Tibial nerve (tissue), 4 donors: ENCODE results near the gene RAB35. TPM values are rescaled to one million over a fixed set of nuclear protein-coding genes. Genes with fewer than 3 reads are reported as not detected.

Source experiments
- DNase-seq, 2 donors: peaks; one replicate each; pipeline ENCODE4 v3.0.0-alpha.2; 2019; ENCODE audit warnings: low spot score in 2 of 2
- H3K27ac ChIP-seq, 4 donors: fragments of 200-600 bp; sonication (generic) in 3 of 4; one replicate each; pipeline ENCODE4 v1.5.1; 2017 to 2019; ENCODE audit warnings: mild to moderate bottlenecking in 1 of 4
- H3K27me3 ChIP-seq, 2 donors: fragments of 200-600 bp; sonication (generic) in 1 of 2; one replicate each; pipeline versions ENCODE4 v1.5.1 to v1.6.0; 2017 to 2019
- H3K36me3 ChIP-seq, 3 donors: fragments of 200-600 bp; sonication (generic); one replicate each; pipeline ENCODE4 v1.5.1; 2018 to 2019
- H3K4me1 ChIP-seq, 4 donors: fragments of 200-600 bp; sonication (generic) in 3 of 4; one replicate each; pipeline ENCODE4 v1.5.1; 2017 to 2019
- H3K4me3 ChIP-seq, 4 donors: fragments of 200-600 bp; sonication (generic) in 3 of 4; one replicate each; pipeline ENCODE4 v1.5.1; 2017 to 2019; ENCODE audit warnings: mild to moderate bottlenecking in 1 of 4, moderate library complexity in 1 of 4
- H3K9me3 ChIP-seq, 4 donors: fragments of 200-600 bp; sonication (generic) in 3 of 4; one replicate each; pipeline ENCODE4 v1.5.1; 2017 to 2019
- CTCF ChIP-seq, 5 experiments: fragments of 200-600 bp in 3 of 5; fragments of 450-650 bp in 2 of 5; sonication (generic) in 3 of 5; IDR thresholded peaks; one replicate each; pipeline ENCODE4 v1.5.1; 2016 to 2019; ENCODE audit warnings: antibody characterized with exemption in 5 of 5, mild to moderate bottlenecking in 3 of 5, moderate library complexity in 2 of 5
- EP300 ChIP-seq, 2 donors: sonication (generic); formaldehyde crosslinking; IDR thresholded peaks; one replicate each; pipeline ENCODE4 v1.6.1; 2017; ENCODE audit warnings: antibody characterized with exemption in 2 of 2, mild to moderate bottlenecking in 1 of 2
- POLR2A ChIP-seq, 2 donors: fragments of 450-650 bp; IDR thresholded peaks; one replicate each; pipeline ENCODE4 v1.6.1; 2017; ENCODE audit warnings: antibody characterized with exemption in 2 of 2, mild to moderate bottlenecking in 2 of 2, moderate library complexity in 2 of 2
- WGBS, 2 donors: methylation state at CpG; one replicate each; pipeline ENCODE4 v1.1.5; 2018; 5-methylcytosine and 5-hydroxymethylcytosine counted together
- total RNA-seq, 4 donors: library from RNA; depleted of rRNA; stranded (reverse); fragments of >200 nt; gene quantifications; one replicate each; pipeline ENCODE4 v1.1.0, GENCODE V29; 2016

The RAB35 gene
- total RNA-seq, 4 donors from 2014 or later = 22.8 to 30.8 (median 26.2) TPM

GRCh38 chr12:120089796-120090195, 26.8 kb downstream of the RAB35 start:
- no peak for DNase-seq
- Histone ChIP-seq H3K27ac (no peak overlapping the region), H3K36me3 (peaks cover 0 to 24% (median 0%) of the 10 kb centered on the region in 3 donors), H3K4me1 (peaks cover 0 to 24% (median 2%) of the 10 kb centered on the region in 4 donors), H3K27me3 (no peaks in the 10 kb centered on the region), H3K9me3 (no peaks in the 10 kb centered on the region), H3K4me3 (no peak overlapping the region)
- TF ChIP-seq CTCF (IDR thresholded peaks at IDR 0.05) = no peak
- 87 to 91% methylated on average over 2 of the region's 2 CpGs for WGBS, 2 donors

- WGBS, 2 donors = 26 to 35% methylated on average over 8 of the region's 8 CpGs
These were observed 27.4 kb downstream of the RAB35 start for GRCh38 chr12:120089105-120089504.

GRCh38 chr12:120086801-120087621, 29.5 kb downstream of the RAB35 start:
- DNase-seq = peak; percentile 97 to 98
- Histone ChIP-seq H3K4me1 (peaks cover 0 to 13% (median 2%) of the 10 kb centered on the region in 4 donors), H3K9me3 (no peaks in the 10 kb centered on the region), H3K27ac (peak overlapping the region in 3 of 4 donors; percentile 31 to 82 (median 56)), H3K27me3 (no peaks in the 10 kb centered on the region), H3K4me3 (peak overlapping the region; percentile 19 to 50 (median 32)), H3K36me3 (peaks cover 0 to under 1% (median 0%) of the 10 kb centered on the region in 3 donors)
- 0% methylated on average over 13 to 23 of the region's 55 CpGs for WGBS, 2 donors
- TF ChIP-seq CTCF (IDR thresholded peaks at IDR 0.05) (peak; percentile 97 to 99 (median 99)), EP300 (IDR thresholded peaks at IDR 0.05) (peak; percentile 88 to 98), POLR2A (IDR thresholded peaks at IDR 0.05) (peak in 1 of 2 donors; percentile 39)

More at GRCh38 chr12:120089105-120089504, 27.4 kb downstream of the RAB35 start:
- DNase-seq = no peak
- no peak overlapping the region for H3K4me3 ChIP-seq
- H3K4me1 ChIP-seq = peaks cover 0 to 24% (median 2%) of the 10 kb centered on the region in 4 donors
- no peak overlapping the region for H3K27ac ChIP-seq
- H3K36me3 ChIP-seq = peaks cover 0 to 19% (median 0%) of the 10 kb centered on the region in 3 donors
- no peaks in the 10 kb centered on the region for H3K9me3 ChIP-seq
- TF ChIP-seq EP300 (IDR thresholded peaks at IDR 0.05) (no peak), CTCF (IDR thresholded peaks at IDR 0.05) (no peak), POLR2A (IDR thresholded peaks at IDR 0.05) (no peak)
- no peaks in the 10 kb centered on the region for H3K27me3 ChIP-seq

GRCh38 chr12:120085920-120086645, 30.5 kb downstream of the RAB35 start:
- H3K4me3 ChIP-seq = peak overlapping the region in 1 of 4 donors; percentile 50
- H3K36me3 ChIP-seq = no peaks in the 10 kb centered on the region
- WGBS, 2 donors = 56 to 58% methylated on average over 6 of the region's 6 CpGs
- peak overlapping the region in 1 of 4 donors; percentile 82 for H3K27ac ChIP-seq
- H3K27me3 ChIP-seq = no peaks in the 10 kb centered on the region
- DNase-seq = no peak
- peaks cover 0 to 13% (median 2%) of the 10 kb centered on the region in 4 donors for H3K4me1 ChIP-seq
- no peaks in the 10 kb centered on the region for H3K9me3 ChIP-seq
- TF ChIP-seq CTCF (IDR thresholded peaks at IDR 0.05) (no peak), EP300 (IDR thresholded peaks at IDR 0.05) (no peak), POLR2A (IDR thresholded peaks at IDR 0.05) (no peak)

- Histone ChIP-seq H3K36me3 (no peaks in the 10 kb centered on the region), H3K27me3 (no peaks in the 10 kb centered on the region), H3K27ac (no peak overlapping the region), H3K9me3 (no peaks in the 10 kb centered on the region), H3K4me3 (no peak overlapping the region), H3K4me1 (peaks cover 0 to 5% (median 0%) of the 10 kb centered on the region in 4 donors)
- TF ChIP-seq POLR2A (IDR thresholded peaks at IDR 0.05) = no peak
- TF ChIP-seq EP300 (IDR thresholded peaks at IDR 0.05) = no peak
- no peak for TF ChIP-seq CTCF (IDR thresholded peaks at IDR 0.05)
- 96% methylated on average over 2 of the region's 2 CpGs for WGBS, 2 donors
- DNase-seq = no peak
These were observed 34.9 kb downstream of the RAB35 start for GRCh38 chr12:120081641-120082040.
